Peyer's patch (tissue), 4 donors: ENCODE measurements around the gene MYO7A.

Experiments
- POLR2A ChIP-seq, 2 donors: fragments of 450-650 bp; IDR thresholded peaks; one replicate each; pipeline ENCODE4 v1.5.1; 2017; ENCODE audit warnings: antibody characterized with exemption in 2 of 2, mild to moderate bottlenecking in 2 of 2, moderate library complexity in 2 of 2
- TF ChIP-seq, protein P1 (sequence below), 6 experiments: fragments of 450-650 bp in 4 of 6; fragments of 200-600 bp in 2 of 6; sonication (generic) in 1 of 6; IDR thresholded peaks; one replicate each; pipeline ENCODE4 v1.5.1; 2017 to 2019; ENCODE audit warnings: antibody characterized with exemption in 6 of 6, mild to moderate bottlenecking in 3 of 6, moderate library complexity in 1 of 6

DNA sequence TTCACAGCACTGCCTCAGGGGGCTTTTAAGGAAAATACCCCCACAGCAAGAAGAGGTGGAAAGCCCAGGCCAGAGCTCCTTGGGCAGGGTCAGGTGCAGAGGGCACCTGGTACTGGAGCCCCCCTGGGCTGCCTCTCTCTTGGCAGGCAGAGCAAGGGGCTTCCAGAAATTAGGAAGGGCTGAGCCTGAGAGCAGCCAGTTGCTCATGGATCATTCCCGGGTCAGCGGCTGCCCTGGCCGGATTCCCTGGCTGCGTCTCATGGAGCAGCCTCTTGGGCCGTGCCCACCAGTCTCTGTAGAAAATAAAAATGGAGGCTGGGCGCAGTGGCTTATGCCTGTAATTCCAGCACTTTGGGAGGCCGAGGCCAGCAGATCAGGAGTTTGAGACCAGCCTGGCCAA, 35.7 kb upstream of the MYO7A start:
- TF ChIP-seq, protein P1, sequence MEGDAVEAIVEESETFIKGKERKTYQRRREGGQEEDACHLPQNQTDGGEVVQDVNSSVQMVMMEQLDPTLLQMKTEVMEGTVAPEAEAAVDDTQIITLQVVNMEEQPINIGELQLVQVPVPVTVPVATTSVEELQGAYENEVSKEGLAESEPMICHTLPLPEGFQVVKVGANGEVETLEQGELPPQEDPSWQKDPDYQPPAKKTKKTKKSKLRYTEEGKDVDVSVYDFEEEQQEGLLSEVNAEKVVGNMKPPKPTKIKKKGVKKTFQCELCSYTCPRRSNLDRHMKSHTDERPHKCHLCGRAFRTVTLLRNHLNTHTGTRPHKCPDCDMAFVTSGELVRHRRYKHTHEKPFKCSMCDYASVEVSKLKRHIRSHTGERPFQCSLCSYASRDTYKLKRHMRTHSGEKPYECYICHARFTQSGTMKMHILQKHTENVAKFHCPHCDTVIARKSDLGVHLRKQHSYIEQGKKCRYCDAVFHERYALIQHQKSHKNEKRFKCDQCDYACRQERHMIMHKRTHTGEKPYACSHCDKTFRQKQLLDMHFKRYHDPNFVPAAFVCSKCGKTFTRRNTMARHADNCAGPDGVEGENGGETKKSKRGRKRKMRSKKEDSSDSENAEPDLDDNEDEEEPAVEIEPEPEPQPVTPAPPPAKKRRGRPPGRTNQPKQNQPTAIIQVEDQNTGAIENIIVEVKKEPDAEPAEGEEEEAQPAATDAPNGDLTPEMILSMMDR (IDR thresholded peaks at IDR 0.05): no peak
- TF ChIP-seq POLR2A (IDR thresholded peaks at IDR 0.05): no peak
